ENCODE data around the gene TTC9B.

GRCh38 chr19:40232479-40232878, 14.3 kb upstream of the TTC9B start:
- no peak for TF ChIP-seq CTCF (IDR thresholded peaks at IDR 0.05)
- no peak for TF ChIP-seq ZFX (IDR thresholded peaks at IDR 0.05; ENCODE audit: borderline replicate concordance)
